Coronary artery (tissue), 2 donors: ENCODE measurements around the gene NPPA.

Experiments
- DNase-seq: peaks from one replicate; pipeline ENCODE4 v3.0.0-alpha.2; 2017; ENCODE audit warnings: low spot score
- H3K27ac ChIP-seq, 2 donors: fragments of 200-600 bp; sonication (generic); one replicate each; pipeline ENCODE4 v1.5.1; 2016 to 2019
- H3K4me3 ChIP-seq: fragments of 200-600 bp; sonication (generic); 2 replicates; pipeline ENCODE4 v1.5.1; 2016; ENCODE audit warnings: mild to moderate bottlenecking, moderate library complexity
- TF ChIP-seq, protein P1 (sequence below): fragments of 200-600 bp; sonication (generic); IDR thresholded peaks from one replicate; pipeline ENCODE4 v1.5.1; 2019; ENCODE audit warnings: antibody characterized with exemption

Gene NPPA

DNA sequence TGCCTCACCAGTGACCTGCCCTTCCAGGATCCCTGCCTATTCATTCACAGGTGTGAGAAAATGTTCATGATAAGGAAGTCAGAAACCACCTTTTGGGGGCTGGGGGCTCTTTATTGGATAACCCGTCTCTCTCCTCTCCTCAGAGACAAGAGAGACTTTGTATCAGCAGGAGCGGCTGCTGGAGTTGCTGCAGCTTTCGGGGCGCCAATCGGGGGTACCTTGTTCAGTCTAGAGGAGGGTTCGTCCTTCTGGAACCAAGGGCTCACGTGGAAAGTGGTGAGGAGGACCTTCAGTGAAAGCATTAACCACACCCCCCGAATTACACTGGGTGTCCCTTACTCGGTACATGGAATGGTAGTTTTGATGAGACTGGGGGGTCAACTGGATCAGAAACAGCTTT lies 20.6 kb downstream of the NPPA start:
- no peak for DNase-seq

DNA sequence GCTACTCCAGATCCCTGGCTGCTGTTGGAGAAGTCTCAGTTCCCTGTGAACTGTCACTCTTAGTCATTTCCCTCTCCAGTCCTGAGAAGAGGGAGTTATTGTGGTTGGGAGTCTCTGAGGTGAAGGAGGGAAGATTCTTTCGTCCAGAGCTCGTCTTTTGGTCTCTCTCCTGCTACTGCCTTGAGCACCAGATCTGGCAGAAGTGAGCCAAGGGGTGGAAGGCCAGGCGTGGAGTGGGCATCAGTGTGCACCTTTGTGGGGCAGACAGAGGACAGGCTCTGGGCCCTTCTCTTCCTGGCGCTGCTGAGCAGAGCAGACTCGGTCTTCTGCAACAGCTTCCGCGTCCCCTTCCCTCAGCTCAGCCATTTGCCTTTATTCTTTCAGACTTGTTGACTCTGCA lies 22.5 kb downstream of the NPPA start:
- TF ChIP-seq, protein P1, sequence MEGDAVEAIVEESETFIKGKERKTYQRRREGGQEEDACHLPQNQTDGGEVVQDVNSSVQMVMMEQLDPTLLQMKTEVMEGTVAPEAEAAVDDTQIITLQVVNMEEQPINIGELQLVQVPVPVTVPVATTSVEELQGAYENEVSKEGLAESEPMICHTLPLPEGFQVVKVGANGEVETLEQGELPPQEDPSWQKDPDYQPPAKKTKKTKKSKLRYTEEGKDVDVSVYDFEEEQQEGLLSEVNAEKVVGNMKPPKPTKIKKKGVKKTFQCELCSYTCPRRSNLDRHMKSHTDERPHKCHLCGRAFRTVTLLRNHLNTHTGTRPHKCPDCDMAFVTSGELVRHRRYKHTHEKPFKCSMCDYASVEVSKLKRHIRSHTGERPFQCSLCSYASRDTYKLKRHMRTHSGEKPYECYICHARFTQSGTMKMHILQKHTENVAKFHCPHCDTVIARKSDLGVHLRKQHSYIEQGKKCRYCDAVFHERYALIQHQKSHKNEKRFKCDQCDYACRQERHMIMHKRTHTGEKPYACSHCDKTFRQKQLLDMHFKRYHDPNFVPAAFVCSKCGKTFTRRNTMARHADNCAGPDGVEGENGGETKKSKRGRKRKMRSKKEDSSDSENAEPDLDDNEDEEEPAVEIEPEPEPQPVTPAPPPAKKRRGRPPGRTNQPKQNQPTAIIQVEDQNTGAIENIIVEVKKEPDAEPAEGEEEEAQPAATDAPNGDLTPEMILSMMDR = no peak
- Histone ChIP-seq H3K4me3 (no peak overlapping the region), H3K27ac (no peak overlapping the region)
- no peak for DNase-seq

More for the DNA sequence above, 20.6 kb downstream of the NPPA start:
- no peak overlapping the region for H3K27ac ChIP-seq
- TF ChIP-seq, protein P1 = no peak
- H3K4me3 ChIP-seq = no peak overlapping the region

GRCh38 chr1:11823366-11824137 lies 24.0 kb downstream of the NPPA start:
- Histone ChIP-seq H3K27ac (no peak overlapping the region), H3K4me3 (no peak overlapping the region)
- DNase-seq = no peak
- TF ChIP-seq, protein P1 = no peak

- no peak overlapping the region for H3K27ac ChIP-seq
- TF ChIP-seq, protein P1 = no peak
- H3K4me3 ChIP-seq = no peak overlapping the region
- DNase-seq = no peak
Observed at GRCh38 chr1:11822091-11822490, 25.5 kb downstream of the NPPA start.

DNA sequence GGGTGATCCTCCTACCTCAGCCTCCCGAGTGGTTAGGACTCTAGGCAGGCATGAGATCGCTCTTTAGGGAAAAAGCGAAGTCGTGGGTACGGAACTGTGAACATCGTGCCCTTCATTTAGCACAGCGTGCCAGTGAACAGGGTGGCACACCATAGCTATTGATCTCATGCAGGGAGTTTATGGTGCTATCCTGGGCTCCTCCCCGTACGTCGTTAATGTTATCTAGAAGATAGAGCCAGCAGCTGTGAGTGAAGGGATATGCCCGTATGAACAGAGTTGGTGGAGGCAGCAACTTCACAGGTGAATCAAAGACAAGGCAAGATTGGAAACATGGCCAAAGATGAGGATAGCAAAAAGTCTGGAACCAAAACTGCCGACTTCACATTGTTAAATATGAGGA lies 30.4 kb downstream of the NPPA start:
- no peak for DNase-seq
- TF ChIP-seq, protein P1 = no peak
- H3K27ac ChIP-seq = no peak overlapping the region
- no peak overlapping the region for H3K4me3 ChIP-seq

DNA sequence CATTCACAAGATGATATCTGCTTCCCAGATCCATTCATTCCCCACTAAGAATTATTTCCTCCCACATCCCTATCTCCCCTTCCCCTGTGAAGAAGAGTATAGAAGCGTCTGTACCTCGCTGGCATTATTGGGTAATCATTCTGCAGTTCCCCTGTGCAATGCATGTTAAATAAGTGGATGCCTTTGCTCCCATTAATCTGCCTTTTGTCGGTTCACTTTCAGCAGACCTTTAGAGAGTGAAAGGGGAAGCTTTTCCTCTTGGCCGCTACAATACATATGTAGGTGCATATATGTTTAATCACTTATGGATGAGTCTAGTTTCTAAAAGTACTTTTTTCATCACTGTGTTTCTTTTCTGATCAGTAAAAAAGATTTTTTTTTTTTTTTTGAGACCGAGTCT lies 34.6 kb downstream of the NPPA start:
- Histone ChIP-seq H3K27ac (no peak overlapping the region), H3K4me3 (no peak overlapping the region)
- DNase-seq = no peak
- TF ChIP-seq, protein P1 = no peak

- peak overlapping the region; percentile 96 for H3K4me3 ChIP-seq
- H3K27ac ChIP-seq = peak overlapping the region; percentile 98 to 99
- TF ChIP-seq, protein P1 = no peak
- no peak for DNase-seq
Observed at GRCh38 chr1:11807133-11807532, 40.5 kb downstream of the NPPA start.
